Measurements from ENCODE around the gene TM9SF4.
"Not testable (repeated sequence)": the region's sequence is repeated elsewhere in the genome, so short reads cannot be mapped to it uniquely, and the experiment has no call there.

The TM9SF4 gene

GRCh38 chr20:32162351-32162750 is 52.8 kb downstream of the TM9SF4 start:
- H3K4me3 ChIP-seq (ENCODE audit: low read depth in 1 of 5, low read length in 5 of 5) = no peak overlapping the region
- H3K9me3 ChIP-seq (ENCODE audit: control insufficient read depth in 5 of 5, low read length in 5 of 5) = no peaks in the 10 kb centered on the region
- no peak overlapping the region for H3K27ac ChIP-seq (ENCODE audit: low read depth, low read length)
- no peaks in the 10 kb centered on the region for H3K4me1 ChIP-seq (ENCODE audit: control insufficient read depth in 5 of 5, insufficient read depth in 5 of 5, low read length in 5 of 5)
- H3K36me3 ChIP-seq (ENCODE audit: control insufficient read depth in 5 of 5, insufficient read depth in 5 of 5, low read length in 5 of 5) = peaks cover 14 to 87% (median 81%) of the 10 kb centered on the region in 5 donors
- no peaks in the 10 kb centered on the region for H3K27me3 ChIP-seq (ENCODE audit: control insufficient read depth in 5 of 5, insufficient read depth in 4 of 5, low read length in 5 of 5)
- H3K9ac ChIP-seq (ENCODE audit: low read length in 5 of 5) = no peak overlapping the region

- no peaks in the 10 kb centered on the region for H3K27me3 ChIP-seq (ENCODE audit: control insufficient read depth in 5 of 5, insufficient read depth in 4 of 5, low read length in 5 of 5)
- H3K9ac ChIP-seq (ENCODE audit: low read length in 5 of 5) = no peak overlapping the region
- no peak overlapping the region for H3K4me3 ChIP-seq (ENCODE audit: low read depth in 1 of 5, low read length in 5 of 5)
- no peak overlapping the region for H3K27ac ChIP-seq (ENCODE audit: low read depth, low read length)
- no peaks in the 10 kb centered on the region for H3K4me1 ChIP-seq (ENCODE audit: control insufficient read depth in 5 of 5, insufficient read depth in 5 of 5, low read length in 5 of 5)
- peaks cover 14 to 79% (median 69%) of the 10 kb centered on the region in 5 donors for H3K36me3 ChIP-seq (ENCODE audit: control insufficient read depth in 5 of 5, insufficient read depth in 5 of 5, low read length in 5 of 5)
- no peaks in the 10 kb centered on the region for H3K9me3 ChIP-seq (ENCODE audit: control insufficient read depth in 5 of 5, low read length in 5 of 5)
Observed at GRCh38 chr20:32163951-32164350, 54.4 kb downstream of the TM9SF4 start.

- peaks cover 0 to 3% (median 0%) of the 10 kb centered on the region in 5 donors for H3K4me1 ChIP-seq (ENCODE audit: control insufficient read depth in 5 of 5, insufficient read depth in 5 of 5, low read length in 5 of 5)
- H3K27me3 ChIP-seq (ENCODE audit: control insufficient read depth in 5 of 5, insufficient read depth in 4 of 5, low read length in 5 of 5) = no peaks in the 10 kb centered on the region
- no peaks in the 10 kb centered on the region for H3K9me3 ChIP-seq (ENCODE audit: control insufficient read depth in 5 of 5, low read length in 5 of 5)
- no peak overlapping the region for H3K27ac ChIP-seq (ENCODE audit: low read depth, low read length)
- H3K9ac ChIP-seq (ENCODE audit: low read length in 5 of 5) = no peak overlapping the region
- H3K36me3 ChIP-seq (ENCODE audit: control insufficient read depth in 5 of 5, insufficient read depth in 5 of 5, low read length in 5 of 5) = peaks cover 14 to 67% (median 57%) of the 10 kb centered on the region in 5 donors
- H3K4me3 ChIP-seq (ENCODE audit: low read depth in 1 of 5, low read length in 5 of 5) = no peak overlapping the region
Observed at GRCh38 chr20:32164984-32165735, 55.6 kb downstream of the TM9SF4 start.

- peaks cover 12 to 62% (median 53%) of the 10 kb centered on the region in 5 donors for H3K36me3 ChIP-seq (ENCODE audit: control insufficient read depth in 5 of 5, insufficient read depth in 5 of 5, low read length in 5 of 5)
- no peaks in the 10 kb centered on the region for H3K9me3 ChIP-seq (ENCODE audit: control insufficient read depth in 5 of 5, low read length in 5 of 5)
Observed at GRCh38 chr20:32165836-32166545, 56.5 kb downstream of the TM9SF4 start.

GRCh38 chr20:32167552-32167951 is 58.0 kb downstream of the TM9SF4 start:
- H3K9me3 ChIP-seq (ENCODE audit: control insufficient read depth in 5 of 5, low read length in 5 of 5) = no peaks in the 10 kb centered on the region
- no peak overlapping the region for H3K4me3 ChIP-seq (ENCODE audit: low read depth in 1 of 5, low read length in 5 of 5)
- peaks cover 0 to 3% (median 0%) of the 10 kb centered on the region in 5 donors for H3K4me1 ChIP-seq (ENCODE audit: control insufficient read depth in 5 of 5, insufficient read depth in 5 of 5, low read length in 5 of 5)
- no peak overlapping the region for H3K27ac ChIP-seq (ENCODE audit: low read depth, low read length)
- no peak overlapping the region for H3K9ac ChIP-seq (ENCODE audit: low read length in 5 of 5)
- peaks cover 2 to 46% (median 38%) of the 10 kb centered on the region in 5 donors for H3K36me3 ChIP-seq (ENCODE audit: control insufficient read depth in 5 of 5, insufficient read depth in 5 of 5, low read length in 5 of 5)
- no peaks in the 10 kb centered on the region for H3K27me3 ChIP-seq (ENCODE audit: control insufficient read depth in 5 of 5, insufficient read depth in 4 of 5, low read length in 5 of 5)

More at GRCh38 chr20:32165836-32166545, 56.5 kb downstream of the TM9SF4 start:
- Histone ChIP-seq H3K27me3 (ENCODE audit: control insufficient read depth in 5 of 5, insufficient read depth in 4 of 5, low read length in 5 of 5) (no peaks in the 10 kb centered on the region), H3K4me1 (ENCODE audit: control insufficient read depth in 5 of 5, insufficient read depth in 5 of 5, low read length in 5 of 5) (peaks cover 0 to 3% (median 0%) of the 10 kb centered on the region in 5 donors), H3K27ac (ENCODE audit: low read depth, low read length) (no peak overlapping the region), H3K9ac (ENCODE audit: low read length in 5 of 5) (no peak overlapping the region), H3K4me3 (ENCODE audit: low read depth in 1 of 5, low read length in 5 of 5) (no peak overlapping the region)

- Histone ChIP-seq H3K9me3 (ENCODE audit: control insufficient read depth in 5 of 5, low read length in 5 of 5) (no peaks in the 10 kb centered on the region), H3K27me3 (ENCODE audit: control insufficient read depth in 5 of 5, insufficient read depth in 4 of 5, low read length in 5 of 5) (no peaks in the 10 kb centered on the region), H3K36me3 (ENCODE audit: control insufficient read depth in 5 of 5, insufficient read depth in 5 of 5, low read length in 5 of 5) (peaks cover 0 to 40% (median 33%) of the 10 kb centered on the region in 5 donors), H3K4me1 (ENCODE audit: control insufficient read depth in 5 of 5, insufficient read depth in 5 of 5, low read length in 5 of 5) (peaks cover 0 to 3% (median 0%) of the 10 kb centered on the region in 5 donors), H3K9ac (ENCODE audit: low read length in 5 of 5) (no peak overlapping the region), H3K27ac (ENCODE audit: low read depth, low read length) (no peak overlapping the region), H3K4me3 (ENCODE audit: low read depth in 1 of 5, low read length in 5 of 5) (no peak overlapping the region)
Observed at GRCh38 chr20:32168184-32168910, 58.8 kb downstream of the TM9SF4 start.

- not testable (repeated sequence) for H3K9ac ChIP-seq (ENCODE audit: low read length in 5 of 5); H3K36me3 ChIP-seq (ENCODE audit: control insufficient read depth in 5 of 5, insufficient read depth in 5 of 5, low read length in 5 of 5); H3K27ac ChIP-seq (ENCODE audit: low read depth, low read length); H3K4me1 ChIP-seq (ENCODE audit: control insufficient read depth in 5 of 5, insufficient read depth in 5 of 5, low read length in 5 of 5); H3K27me3 ChIP-seq (ENCODE audit: control insufficient read depth in 5 of 5, insufficient read depth in 4 of 5, low read length in 5 of 5); H3K4me3 ChIP-seq (ENCODE audit: low read depth in 1 of 5, low read length in 5 of 5); H3K9me3 ChIP-seq (ENCODE audit: control insufficient read depth in 5 of 5, low read length in 5 of 5)
Observed at GRCh38 chr20:32177696-32178095, 68.2 kb downstream of the TM9SF4 start.

- Histone ChIP-seq H3K4me1 (ENCODE audit: control insufficient read depth in 5 of 5, insufficient read depth in 5 of 5, low read length in 5 of 5) (no peaks in the 10 kb centered on the region), H3K4me3 (ENCODE audit: low read depth in 1 of 5, low read length in 5 of 5) (no peak overlapping the region), H3K36me3 (ENCODE audit: control insufficient read depth in 5 of 5, insufficient read depth in 5 of 5, low read length in 5 of 5) (no peaks in the 10 kb centered on the region), H3K27me3 (ENCODE audit: control insufficient read depth in 5 of 5, insufficient read depth in 4 of 5, low read length in 5 of 5) (no peaks in the 10 kb centered on the region), H3K9me3 (ENCODE audit: control insufficient read depth in 5 of 5, low read length in 5 of 5) (no peaks in the 10 kb centered on the region), H3K9ac (ENCODE audit: low read length in 5 of 5) (no peak overlapping the region), H3K27ac (ENCODE audit: low read depth, low read length) (no peak overlapping the region)
Observed at GRCh38 chr20:32179515-32179914, 70.0 kb downstream of the TM9SF4 start.

- Histone ChIP-seq H3K36me3 (ENCODE audit: control insufficient read depth in 5 of 5, insufficient read depth in 5 of 5, low read length in 5 of 5) (no peaks in the 10 kb centered on the region), H3K4me1 (ENCODE audit: control insufficient read depth in 5 of 5, insufficient read depth in 5 of 5, low read length in 5 of 5) (no peaks in the 10 kb centered on the region), H3K27ac (ENCODE audit: low read depth, low read length) (no peak overlapping the region), H3K9ac (ENCODE audit: low read length in 5 of 5) (no peak overlapping the region), H3K27me3 (ENCODE audit: control insufficient read depth in 5 of 5, insufficient read depth in 4 of 5, low read length in 5 of 5) (no peaks in the 10 kb centered on the region), H3K9me3 (ENCODE audit: control insufficient read depth in 5 of 5, low read length in 5 of 5) (no peaks in the 10 kb centered on the region), H3K4me3 (ENCODE audit: low read depth in 1 of 5, low read length in 5 of 5) (no peak overlapping the region)
Observed at GRCh38 chr20:32179934-32180333, 70.4 kb downstream of the TM9SF4 start.

GRCh38 chr20:32181606-32182005 is 72.1 kb downstream of the TM9SF4 start:
- no peak overlapping the region for H3K27ac ChIP-seq (ENCODE audit: low read depth, low read length)

More at GRCh38 chr20:32181606-32182005, 72.1 kb downstream of the TM9SF4 start:
- Histone ChIP-seq H3K36me3 (ENCODE audit: control insufficient read depth in 5 of 5, insufficient read depth in 5 of 5, low read length in 5 of 5) (no peaks in the 10 kb centered on the region), H3K27me3 (ENCODE audit: control insufficient read depth in 5 of 5, insufficient read depth in 4 of 5, low read length in 5 of 5) (no peaks in the 10 kb centered on the region), H3K9ac (ENCODE audit: low read length in 5 of 5) (no peak overlapping the region), H3K4me1 (ENCODE audit: control insufficient read depth in 5 of 5, insufficient read depth in 5 of 5, low read length in 5 of 5) (no peaks in the 10 kb centered on the region), H3K9me3 (ENCODE audit: control insufficient read depth in 5 of 5, low read length in 5 of 5) (no peaks in the 10 kb centered on the region), H3K4me3 (ENCODE audit: low read depth in 1 of 5, low read length in 5 of 5) (no peak overlapping the region)

Measured in subcutaneous abdominal adipose tissue (tissue), 5 donors.